ENCODE data around the gene RASSF3. TPM values are rescaled to one million over a fixed set of nuclear protein-coding genes. Genes with fewer than 3 reads are reported as not detected.

The RASSF3 gene
- total RNA-seq, 2 experiments from 2014 or later = 40.4 to 41.6 TPM

GRCh38 chr12:64567570-64567969 lies 42.7 kb upstream of the RASSF3 start:
- ATAC-seq (no peak), DNase-seq (no peak)
- intact Hi-C loops (cut with micrococcal nuclease) = loop anchor here (5.0 kb wide), 1 partner anchor 295 kb away; no protein-coding TSS in a partner anchor
- H3K27ac Mint-ChIP-seq = no peak overlapping the region
- CTCF ChIA-PET = interaction anchor here (1.5 to 1.9 kb wide), 2 partner anchors 18 to 228 kb away, joined by 3 to 6 read pairs; no protein-coding TSS in a partner anchor
- peaks cover 14% of the 10 kb centered on the region for H3K4me1 Mint-ChIP-seq (ENCODE audit: low read depth)
- H3K9me3 Mint-ChIP-seq = peaks cover 2% of the 10 kb centered on the region
- no peaks in the 10 kb centered on the region for H3K27me3 Mint-ChIP-seq
- H3K36me3 Mint-ChIP-seq (ENCODE audit: low read depth) = no peaks in the 10 kb centered on the region
- no peak for TF ChIP-seq CTCF (IDR thresholded peaks at IDR 0.05)
- POLR2A ChIA-PET = no interaction called here
- H3K4me3 Mint-ChIP-seq = no peak overlapping the region

- CTCF ChIA-PET = interaction anchor here (1.0 to 1.9 kb wide), 3 partner anchors 19 to 227 kb away, joined by 3 to 6 read pairs (median 5); no protein-coding TSS in a partner anchor
- DNase-seq (no peak), ATAC-seq (no peak)
- Mint-ChIP-seq H3K9me3 (peaks cover 2% of the 10 kb centered on the region), H3K27ac (no peak overlapping the region), H3K27me3 (no peaks in the 10 kb centered on the region), H3K4me1 (ENCODE audit: low read depth) (peaks cover 14% of the 10 kb centered on the region), H3K4me3 (no peak overlapping the region), H3K36me3 (ENCODE audit: low read depth) (no peaks in the 10 kb centered on the region)
- POLR2A ChIA-PET = no interaction called here
- intact Hi-C loops (cut with micrococcal nuclease) = loop anchor here (5.0 kb wide), 1 partner anchor 294 kb away; no protein-coding TSS in a partner anchor
- no peak for TF ChIP-seq CTCF (IDR thresholded peaks at IDR 0.05)
Measured at GRCh38 chr12:64568298-64568697, 42.0 kb upstream of the RASSF3 start.

DNA sequence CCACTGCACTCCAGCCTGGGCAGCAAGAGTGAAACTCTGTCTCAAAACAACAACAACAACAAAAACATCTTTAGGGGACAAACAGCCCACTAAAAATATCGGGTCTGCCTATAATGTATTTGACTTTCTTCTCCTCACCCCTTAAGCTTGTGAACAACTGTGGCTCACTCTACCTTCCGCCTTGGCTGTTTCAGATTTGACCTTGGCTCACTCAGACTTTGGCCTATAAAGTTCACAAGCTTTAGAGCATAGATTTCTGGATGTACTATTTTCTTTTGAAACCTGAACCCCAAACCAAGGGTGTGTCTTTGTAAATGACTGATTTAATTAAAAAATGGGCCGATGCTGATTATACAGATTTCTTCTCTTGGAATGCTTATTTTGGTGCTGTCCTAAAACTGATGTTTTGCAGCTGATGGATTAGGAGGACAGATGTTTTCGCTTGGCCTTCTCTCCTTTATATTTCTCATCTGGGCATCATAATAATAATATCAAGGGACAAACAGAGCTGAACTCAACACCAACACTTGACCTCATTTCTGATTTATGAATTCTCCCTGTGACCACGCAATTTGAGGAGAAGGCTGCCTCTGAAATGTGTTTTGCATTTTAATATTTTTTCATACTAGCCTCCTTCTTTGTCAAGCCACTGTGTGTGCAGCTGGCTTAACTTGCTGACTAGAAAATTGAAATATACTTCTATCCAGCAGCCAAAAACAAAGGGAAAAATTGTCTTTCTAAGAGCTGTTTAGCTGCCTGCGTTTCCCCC lies 40.2 kb upstream of the RASSF3 start:
- intact Hi-C loops (cut with micrococcal nuclease) = loop anchor here (5.0 kb wide), 1 partner anchor 292 kb away; no protein-coding TSS in a partner anchor
- ChIA-PET CTCF (interaction anchor here (0.8 to 3.1 kb wide), 2 partner anchors 21 to 35 kb away, joined by 3 to 8 read pairs; no protein-coding TSS in a partner anchor), POLR2A (interaction anchor here (0.9 kb wide), 1 partner anchor 12 kb away, joined by 4 read pairs; no protein-coding TSS in a partner anchor)
- Mint-ChIP-seq H3K27ac (no peak overlapping the region), H3K9me3 (peaks cover 5% of the 10 kb centered on the region), H3K36me3 (ENCODE audit: low read depth) (no peaks in the 10 kb centered on the region), H3K27me3 (no peaks in the 10 kb centered on the region), H3K4me3 (no peak overlapping the region), H3K4me1 (ENCODE audit: low read depth) (peaks cover 14% of the 10 kb centered on the region)
- TF ChIP-seq CTCF (IDR thresholded peaks at IDR 0.05) = no peak
- no peak for ATAC-seq
- DNase-seq = no peak

DNA sequence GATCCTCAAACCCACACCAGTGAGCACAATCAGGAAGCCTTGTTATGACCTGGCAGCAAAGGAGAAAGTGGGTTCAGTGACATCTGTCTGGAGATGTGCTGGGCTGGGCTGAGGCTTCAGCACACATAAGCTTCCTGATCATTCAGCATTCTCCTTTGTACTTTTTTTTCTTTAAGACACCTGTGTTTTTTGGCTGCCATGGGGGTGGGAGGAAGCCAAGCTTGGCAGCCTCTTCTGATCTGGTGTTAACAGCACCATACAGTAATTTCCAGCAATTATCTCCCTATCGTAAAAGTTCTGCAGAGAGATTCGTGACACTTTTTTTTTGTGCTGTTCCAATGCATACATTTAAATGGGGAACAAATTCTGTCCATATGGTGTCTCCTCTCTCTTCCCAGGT lies 38.9 kb upstream of the RASSF3 start:
- H3K4me3 Mint-ChIP-seq = no peak overlapping the region
- peaks cover 14% of the 10 kb centered on the region for H3K4me1 Mint-ChIP-seq (ENCODE audit: low read depth)
- peaks cover 5% of the 10 kb centered on the region for H3K9me3 Mint-ChIP-seq
- no peak for TF ChIP-seq CTCF (IDR thresholded peaks at IDR 0.05)
- no peaks in the 10 kb centered on the region for H3K36me3 Mint-ChIP-seq (ENCODE audit: low read depth)
- ChIA-PET CTCF (interaction anchor here (1.3 to 3.1 kb wide), 3 partner anchors 22 to 231 kb away, joined by 3 to 8 read pairs (median 6); no protein-coding TSS in a partner anchor), POLR2A (no interaction called here)
- no peak for DNase-seq
- ATAC-seq = no peak
- H3K27me3 Mint-ChIP-seq = no peaks in the 10 kb centered on the region
- intact Hi-C loops (cut with micrococcal nuclease) = no loop called here
- H3K27ac Mint-ChIP-seq = no peak overlapping the region

GRCh38 chr12:64572241-64572640 lies 38.1 kb upstream of the RASSF3 start:
- Mint-ChIP-seq H3K27ac (no peak overlapping the region), H3K27me3 (no peaks in the 10 kb centered on the region), H3K4me3 (no peak overlapping the region), H3K4me1 (ENCODE audit: low read depth) (peaks cover 14% of the 10 kb centered on the region), H3K9me3 (peaks cover 5% of the 10 kb centered on the region), H3K36me3 (ENCODE audit: low read depth) (no peaks in the 10 kb centered on the region)
- intact Hi-C loops (cut with micrococcal nuclease) = no loop called here
- ATAC-seq (no peak), DNase-seq (no peak)
- CTCF ChIA-PET = interaction anchor here (0.8 to 2.4 kb wide), 3 partner anchors 23 to 230 kb away, joined by 3 to 6 read pairs (median 3); no protein-coding TSS in a partner anchor
- POLR2A ChIA-PET = interaction anchor here (0.8 to 1.1 kb wide), 2 partner anchors 10 to 17 kb away, joined by 3 read pairs; no protein-coding TSS in a partner anchor
- TF ChIP-seq CTCF (IDR thresholded peaks at IDR 0.05) = no peak
